ENCODE results near the gene GOPC.
"Not testable (repeated sequence)": the region's sequence is repeated elsewhere in the genome, so short reads cannot be mapped to it uniquely, and the experiment has no call there.

Gene GOPC

GRCh38 chr6:117547688-117548621, 54.4 kb downstream of the GOPC start:
- peak; percentile 39 for DNase-seq

DNA sequence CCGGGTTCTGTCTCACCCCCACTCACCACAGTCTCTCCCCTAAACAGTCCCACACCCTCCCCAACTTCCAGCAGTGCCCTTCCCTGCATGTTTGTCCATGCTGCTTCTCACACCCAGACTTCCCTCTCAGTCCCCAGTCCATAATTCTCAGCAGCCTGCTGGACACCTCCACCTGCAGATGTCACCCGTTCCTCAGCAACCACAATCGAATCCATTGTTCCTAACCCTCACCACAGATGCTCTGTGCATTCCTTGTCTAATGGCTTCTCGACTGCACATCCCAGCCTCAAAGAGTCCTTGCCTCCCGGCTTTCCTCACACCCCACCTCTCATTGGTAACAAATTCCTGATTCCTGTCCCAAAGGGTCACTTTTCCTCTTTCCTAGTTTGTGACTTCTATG, 55.6 kb downstream of the GOPC start:
- DNase-seq = peak; percentile 2

DNA sequence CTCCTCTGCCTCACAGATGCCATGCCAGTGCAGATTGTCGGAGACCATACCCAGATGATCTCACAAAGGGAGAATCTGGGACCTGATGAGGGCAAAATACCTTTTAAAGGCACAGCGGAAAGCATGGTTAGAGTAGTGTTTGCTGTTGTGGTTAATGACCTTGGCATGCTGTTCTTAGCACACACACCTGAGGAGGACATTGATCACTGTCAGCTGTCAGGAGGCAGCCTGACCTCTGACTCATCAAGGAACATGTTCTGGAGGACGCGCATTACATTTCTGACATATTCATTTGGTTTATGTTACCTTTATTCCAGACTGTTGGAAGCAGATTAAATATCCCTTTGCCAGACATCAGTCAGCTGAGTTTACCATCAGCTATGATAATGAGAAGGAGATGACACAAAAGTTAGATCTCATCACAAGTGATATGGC, 57.1 kb downstream of the GOPC start:
- peak; percentile 85 for DNase-seq

DNA sequence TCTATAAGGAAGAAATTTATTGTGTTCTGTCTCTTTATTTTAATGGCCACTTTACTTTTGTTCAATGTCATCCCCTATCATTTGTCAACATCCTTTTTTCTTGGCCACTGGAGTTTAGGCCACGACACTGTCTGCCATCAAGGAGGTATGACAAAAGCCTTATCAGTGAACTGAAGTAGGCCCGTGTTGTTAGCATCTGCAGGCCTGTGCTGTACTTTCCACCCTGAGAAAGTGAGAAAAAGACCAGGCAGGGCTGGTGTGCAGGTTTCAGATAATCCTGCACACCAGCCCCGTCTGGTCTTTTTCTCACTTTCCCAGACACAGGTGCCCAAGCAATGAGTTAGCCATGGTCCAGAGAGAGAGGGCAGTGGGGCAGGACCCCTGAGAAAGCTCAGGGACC, 57.6 kb downstream of the GOPC start:
- peak; percentile 22 for DNase-seq

DNA sequence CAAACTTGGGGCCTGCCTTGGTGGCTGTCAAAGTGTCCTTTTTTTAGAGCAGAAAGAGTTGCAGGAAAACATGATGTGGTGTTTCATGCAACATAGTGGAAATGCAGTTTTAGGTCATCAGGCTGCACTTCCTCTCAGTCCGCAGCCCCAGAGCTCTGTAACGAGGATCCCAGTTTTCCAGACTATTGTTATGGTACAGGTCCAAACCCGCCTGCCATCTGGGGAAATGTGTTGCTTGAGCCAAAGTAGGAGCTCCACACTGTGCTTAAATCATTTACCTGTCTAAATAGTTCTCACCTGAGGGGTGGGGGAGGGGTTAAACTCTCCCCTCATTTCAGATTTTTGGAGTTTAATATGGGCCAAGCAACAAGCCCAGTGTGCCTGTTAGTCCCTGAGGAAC, 59.8 kb downstream of the GOPC start:
- no peak for DNase-seq

GRCh38 chr6:117540670-117541069, 61.6 kb downstream of the GOPC start:
- DNase-seq = no peak

- DNase-seq = no peak
These were observed 63.7 kb downstream of the GOPC start for GRCh38 chr6:117538615-117539014.

GRCh38 chr6:117536317-117536716, 66.0 kb downstream of the GOPC start:
- DNase-seq = no peak

DNA sequence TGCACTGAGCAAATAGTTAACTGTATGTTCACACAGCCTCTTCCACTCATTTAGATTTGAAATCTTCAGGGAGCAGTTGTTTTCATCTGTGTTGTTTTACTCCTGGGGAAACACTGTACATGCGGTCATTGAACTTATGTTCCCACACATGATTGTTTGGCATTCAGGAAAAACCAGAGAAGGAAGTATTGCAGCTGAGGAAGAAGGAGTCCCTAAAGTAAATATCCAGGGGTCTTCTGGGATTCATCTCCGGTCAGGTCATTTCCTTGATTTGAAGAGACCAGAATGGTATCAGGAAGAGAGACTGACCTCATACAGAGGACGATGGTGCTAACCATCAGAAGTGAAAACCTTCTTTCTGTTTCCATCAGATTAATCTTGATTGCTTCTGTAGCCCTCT, 67.3 kb downstream of the GOPC start:
- DNase-seq = no peak

- no peak for DNase-seq
These were observed 68.5 kb downstream of the GOPC start for GRCh38 chr6:117533775-117534174.

DNA sequence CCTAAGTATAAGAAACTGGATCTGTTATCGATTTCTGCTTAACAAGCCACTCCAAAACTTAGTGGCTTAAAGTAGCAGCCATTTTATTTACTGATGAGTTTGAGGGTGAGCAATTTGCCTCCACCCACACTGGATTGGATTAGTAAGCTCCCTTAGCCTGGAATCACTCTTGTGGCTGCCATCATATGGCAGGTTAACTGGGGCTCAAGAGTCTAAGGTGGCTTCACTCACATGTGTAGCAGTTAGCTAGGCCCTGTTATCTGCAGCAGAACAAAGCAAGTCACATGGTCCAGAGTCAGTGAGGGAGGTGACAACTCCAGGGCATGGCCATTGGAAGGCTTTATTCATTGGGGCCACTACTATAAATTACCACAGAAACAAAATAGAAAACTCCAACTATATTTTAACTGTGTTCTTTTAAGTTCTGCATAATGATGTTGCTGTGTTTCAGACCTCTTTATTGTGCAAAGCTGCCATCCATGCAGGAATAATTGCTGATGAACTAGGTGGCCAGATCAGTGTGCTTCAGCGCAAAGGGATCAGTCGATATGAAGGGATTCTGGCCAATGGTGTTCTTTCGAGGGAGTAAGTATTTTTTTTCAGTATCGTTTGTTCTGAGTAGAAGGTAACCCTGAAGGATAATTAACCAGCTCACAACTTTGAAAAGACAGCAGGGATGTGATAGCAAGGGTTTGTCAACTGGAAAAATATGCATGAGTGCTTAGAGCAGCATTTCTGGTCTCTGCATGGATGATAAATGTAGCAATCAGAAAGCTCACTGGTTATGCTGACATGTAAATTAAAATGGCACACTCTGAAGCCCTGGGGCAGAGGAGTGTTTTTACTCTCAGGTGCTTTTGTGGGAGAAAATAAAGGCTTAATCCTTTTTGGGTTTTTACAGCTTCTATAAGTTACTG, 70.2 kb downstream of the GOPC start:
- DNase-seq = no peak

GRCh38 chr6:117531346-117531745, 71.0 kb downstream of the GOPC start:
- no peak for DNase-seq

DNA sequence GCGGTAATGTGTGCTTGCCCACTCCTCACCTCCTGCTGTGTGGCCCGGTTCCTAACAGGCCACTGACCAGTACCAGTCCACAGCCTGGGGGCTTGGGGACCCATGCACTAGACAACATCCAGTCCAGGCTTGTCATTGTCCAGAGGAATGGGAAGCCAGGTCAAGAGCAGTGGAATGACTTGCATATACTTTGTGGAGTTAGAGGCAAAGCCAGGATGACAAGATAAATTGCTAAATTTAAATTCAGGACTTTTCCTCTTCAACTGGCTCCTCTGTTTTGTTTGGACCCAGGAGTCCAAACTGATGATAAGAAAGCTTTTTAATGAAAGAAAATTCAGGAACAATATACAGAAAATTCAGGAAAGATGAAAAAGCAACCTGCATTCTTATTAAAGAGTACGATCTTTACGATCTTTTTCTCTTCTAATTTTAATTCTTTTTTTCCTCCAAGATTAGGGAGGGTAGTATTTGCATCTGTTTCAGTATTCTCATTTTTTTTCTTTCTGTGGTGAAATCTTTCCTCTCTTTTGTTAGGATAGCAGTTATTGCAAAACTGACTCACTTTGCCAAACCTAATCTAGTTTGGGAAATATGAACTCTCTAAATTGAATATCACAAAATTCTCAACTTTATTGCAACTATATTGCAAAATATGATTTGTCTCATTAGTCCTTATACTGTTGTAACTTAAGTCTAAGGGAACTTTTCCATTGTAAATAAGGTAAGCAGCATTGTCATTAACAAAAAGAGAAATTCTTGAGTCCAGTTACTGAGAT, 71.7 kb downstream of the GOPC start:
- no peak for DNase-seq

DNA sequence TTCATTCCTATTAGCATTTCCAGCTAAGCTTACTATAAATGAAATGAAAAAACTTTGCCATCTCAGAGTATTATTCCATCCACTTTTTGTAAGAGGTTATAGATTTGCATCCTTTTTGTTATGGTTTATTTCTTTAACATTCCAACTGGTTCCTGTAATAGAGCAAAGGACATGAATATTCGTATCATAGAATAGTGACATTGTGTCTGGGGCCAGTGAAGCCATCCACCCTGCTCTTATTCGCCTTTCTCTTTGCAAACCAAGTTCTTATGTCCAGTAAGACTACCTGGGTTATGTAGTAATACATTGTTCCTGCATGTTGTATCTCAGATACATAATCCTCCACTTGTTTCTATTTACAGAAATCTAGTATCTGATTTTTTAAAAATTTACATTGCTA, 76.7 kb downstream of the GOPC start:
- no peak for DNase-seq

DNA sequence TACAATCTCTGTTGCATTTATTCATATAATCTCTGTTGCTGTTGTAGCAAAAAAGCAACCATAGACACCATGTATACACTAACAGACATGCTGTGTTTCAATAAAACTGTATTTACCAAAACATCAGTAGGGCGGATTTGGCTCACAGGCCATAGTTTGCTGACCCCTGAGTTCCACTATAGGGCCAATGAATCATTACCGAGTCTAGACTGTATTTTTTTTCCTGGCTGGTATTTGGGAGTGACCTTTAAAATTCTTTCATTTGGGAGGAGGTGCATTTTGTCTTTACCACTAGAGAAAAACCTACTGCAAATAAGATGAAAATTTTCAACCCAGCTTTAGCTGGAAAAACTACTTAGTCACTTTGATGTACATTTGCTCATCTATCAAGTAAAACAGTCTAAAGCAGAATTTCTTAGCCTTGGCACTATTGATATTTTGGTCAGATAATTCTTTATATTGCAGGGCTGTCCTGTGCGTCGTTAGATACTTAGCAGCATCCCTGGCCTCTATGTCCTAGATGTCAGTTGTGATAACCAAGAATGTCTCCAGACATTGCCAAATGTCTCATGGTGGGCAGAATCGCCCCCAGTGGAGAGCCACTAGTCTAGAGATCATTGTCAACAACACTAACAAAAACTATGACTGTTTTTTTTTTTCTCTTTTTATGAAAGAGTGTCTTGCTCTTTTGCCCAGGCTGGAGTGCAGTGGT, 80.4 kb downstream of the GOPC start:
- no peak for DNase-seq

DNA sequence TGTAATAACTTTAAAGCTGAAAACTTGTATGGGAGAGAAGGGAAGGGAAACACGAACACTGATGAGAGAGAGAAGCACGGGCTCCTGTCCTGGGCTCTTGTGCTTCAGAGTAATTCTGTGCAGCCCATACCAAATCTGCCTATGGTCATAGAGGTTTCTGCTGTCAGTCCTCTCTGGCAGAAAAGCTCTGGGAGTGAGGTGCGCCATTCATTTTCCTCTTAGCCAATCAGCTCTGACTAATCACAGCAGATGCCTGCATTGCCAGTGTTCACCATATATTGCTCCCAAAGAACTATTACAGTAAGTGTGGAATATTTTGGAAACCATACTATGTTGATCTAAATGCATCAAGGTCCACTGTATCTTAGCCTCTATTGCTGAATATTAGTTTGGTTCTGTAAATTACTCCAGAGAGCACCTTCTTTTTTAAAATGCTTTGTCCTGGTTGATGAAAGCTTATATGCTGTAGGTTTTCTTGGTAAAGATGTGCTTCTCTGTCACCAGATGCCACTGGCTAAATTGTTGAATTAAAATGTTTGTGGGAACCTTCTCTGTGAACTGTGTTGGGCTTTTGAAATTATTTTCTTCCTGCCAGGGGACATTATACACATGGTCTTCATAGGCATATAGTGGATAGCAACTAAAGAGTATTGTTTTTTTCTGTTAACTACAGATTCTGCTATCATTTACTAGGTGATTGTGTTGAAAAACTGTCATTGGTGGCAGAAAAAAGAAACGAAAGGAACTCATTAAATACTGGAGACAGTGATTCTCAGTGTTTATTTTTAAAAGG, 81.5 kb downstream of the GOPC start:
- no peak for DNase-seq

DNA sequence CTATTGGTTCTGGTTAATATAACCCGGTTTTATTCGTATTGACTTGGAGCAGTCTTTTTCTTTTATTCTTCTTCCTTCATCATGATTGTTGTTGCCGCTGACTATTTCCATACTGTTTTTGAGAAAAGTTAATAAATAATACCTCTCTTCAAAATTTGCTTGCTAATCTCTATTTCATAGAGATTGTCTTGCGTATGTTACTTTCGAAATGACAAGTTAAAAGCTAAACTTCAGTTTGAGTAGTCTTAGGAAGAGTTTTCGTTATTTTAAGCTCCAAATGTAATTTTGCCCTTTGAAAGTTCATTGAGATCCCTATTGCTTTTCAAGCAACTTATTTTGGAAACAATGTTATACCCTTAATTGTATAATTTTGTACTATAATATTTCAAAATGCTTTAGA, 83.4 kb downstream of the GOPC start:
- no peak for DNase-seq

- not testable (repeated sequence) for DNase-seq
These were observed 84.3 kb downstream of the GOPC start for GRCh38 chr6:117517995-117518394.

DNA sequence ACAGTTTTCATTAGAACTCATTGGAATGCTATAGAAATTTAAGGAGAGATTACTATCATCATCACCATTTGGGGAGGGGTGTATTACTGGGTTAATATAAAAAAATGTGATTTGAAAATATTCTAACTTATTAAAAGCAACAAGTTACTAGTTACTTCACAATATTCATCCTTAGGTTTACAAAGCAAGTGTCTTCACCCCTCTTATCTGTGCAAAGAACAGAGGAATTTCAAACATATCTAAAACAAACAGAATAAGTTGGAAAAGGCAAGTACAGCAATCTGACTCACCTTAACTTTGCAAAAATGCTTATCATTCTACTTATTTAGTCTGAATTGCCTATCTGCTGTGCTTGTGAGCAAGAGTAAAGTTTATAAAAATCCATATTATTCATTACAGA, 87.0 kb downstream of the GOPC start:
- no peak for DNase-seq

DNA sequence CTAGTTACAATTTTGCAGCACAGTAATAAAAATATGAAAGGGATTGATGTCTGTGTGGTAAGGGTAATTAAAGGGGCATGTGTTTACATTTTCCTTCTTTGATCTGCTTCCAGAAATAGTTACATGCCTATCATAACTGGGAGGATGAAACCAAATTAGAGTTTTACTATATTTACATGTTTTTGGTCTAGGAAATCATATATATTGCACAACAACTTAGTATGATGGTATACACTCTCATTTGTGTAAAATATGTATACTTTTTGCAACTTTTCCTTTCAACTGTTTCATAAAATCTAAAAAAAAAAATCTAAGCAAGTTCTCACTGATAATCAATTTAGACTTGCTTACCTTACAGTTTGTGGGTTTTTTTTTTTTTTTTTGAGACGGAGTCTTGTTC, 87.7 kb downstream of the GOPC start:
- DNase-seq = no peak

DNA sequence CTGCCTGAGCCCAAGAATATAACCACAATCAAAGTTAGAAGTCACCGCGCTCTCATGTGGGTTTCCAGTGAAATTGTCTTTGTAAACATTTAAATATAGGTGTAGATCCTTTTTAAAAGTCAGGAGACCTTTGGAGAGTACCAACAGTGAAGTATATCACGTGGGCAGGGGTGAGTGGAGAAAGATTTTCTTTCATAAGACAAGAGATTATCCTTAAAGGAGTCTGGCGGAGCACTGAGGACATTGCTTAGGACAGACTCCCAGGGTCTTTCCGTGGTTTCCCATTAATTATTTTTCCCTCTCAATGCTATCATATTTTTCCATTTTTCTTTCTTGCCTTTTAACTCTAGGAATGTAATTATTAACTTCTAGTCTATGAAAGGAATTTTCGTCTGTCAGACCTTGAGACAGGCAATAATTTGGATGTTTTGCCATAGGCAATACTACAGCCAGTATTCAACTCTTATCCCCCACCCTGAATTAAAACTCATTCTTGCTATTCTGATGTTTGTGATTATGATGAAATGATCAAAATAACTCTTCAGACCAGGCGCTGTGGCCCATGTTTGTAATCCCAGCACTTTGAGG, 88.4 kb downstream of the GOPC start:
- DNase-seq = no peak

Data from DMS53 (cell line).